Measurements from ENCODE around the gene MUC5AC.
"Not testable (repeated sequence)": the region's sequence is repeated elsewhere in the genome, so short reads cannot be mapped to it uniquely, and the experiment has no call there.

Gene MUC5AC

DNA sequence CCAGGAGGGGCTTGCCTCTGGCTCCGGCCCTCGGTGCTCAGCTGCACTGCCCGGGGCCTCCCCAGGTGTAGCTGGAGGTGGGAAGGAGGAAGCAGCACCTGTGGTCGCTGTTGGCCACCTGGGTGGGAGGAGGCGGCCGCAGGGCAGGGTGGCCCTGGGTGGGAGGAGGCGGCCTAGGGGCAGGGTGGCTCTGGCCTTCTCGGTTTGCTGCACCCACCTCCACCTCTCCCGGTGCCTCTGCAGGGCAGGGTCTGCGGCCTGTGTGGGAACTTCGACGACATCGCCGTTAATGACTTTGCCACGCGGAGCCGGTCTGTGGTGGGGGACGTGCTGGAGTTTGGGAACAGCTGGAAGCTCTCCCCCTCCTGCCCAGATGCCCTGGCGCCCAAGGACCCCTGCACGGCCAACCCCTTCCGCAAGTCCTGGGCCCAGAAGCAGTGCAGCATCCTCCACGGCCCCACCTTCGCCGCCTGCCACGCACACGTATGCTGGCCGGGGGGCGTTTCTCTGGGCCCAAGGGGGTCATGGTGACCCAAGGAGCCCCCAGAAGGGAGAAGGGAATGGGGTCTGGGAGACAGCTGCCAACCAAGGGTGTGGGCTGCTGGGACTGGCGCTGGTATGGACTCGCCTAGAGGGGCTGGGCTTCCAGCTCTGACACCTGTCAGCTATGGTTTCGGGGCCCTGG, 20.6 kb downstream of the MUC5AC start:
- DNase-seq: no peak

DNA sequence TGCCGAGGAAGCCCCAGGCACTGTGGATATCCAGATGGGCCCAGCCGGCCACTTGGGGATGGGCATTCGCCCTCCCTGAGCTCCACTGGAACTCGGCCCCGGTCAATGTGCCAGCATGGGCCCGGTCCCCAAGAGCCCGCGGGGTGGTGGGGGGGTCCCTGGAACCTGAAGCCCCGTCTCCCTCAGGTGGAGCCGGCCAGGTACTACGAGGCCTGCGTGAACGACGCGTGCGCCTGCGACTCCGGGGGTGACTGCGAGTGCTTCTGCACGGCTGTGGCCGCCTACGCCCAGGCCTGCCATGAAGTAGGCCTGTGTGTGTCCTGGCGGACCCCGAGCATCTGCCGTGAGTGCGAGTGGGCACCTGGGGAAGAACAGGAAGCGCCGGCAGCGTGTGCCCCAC, 21.2 kb downstream of the MUC5AC start:
- DNase-seq: no peak

DNA sequence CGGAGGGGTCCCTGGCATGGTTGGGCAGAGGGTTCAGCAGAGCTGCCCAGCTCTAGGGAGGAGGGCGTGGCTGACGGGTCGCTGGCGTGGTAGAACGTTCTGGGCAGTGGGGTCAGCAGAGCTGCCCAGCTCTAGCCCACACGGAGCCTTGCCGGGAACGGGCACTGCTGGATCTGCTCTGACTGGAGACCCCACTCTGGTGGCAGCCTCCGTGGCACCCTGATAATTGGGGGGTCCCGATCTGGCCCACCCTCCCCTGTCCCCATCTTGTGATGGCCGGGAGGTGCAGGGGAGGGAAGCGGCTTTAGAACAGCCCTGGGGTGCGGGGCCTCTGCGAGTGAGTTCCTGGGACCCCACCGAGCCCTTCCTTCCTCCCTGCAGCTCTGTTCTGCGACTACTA, 21.9 kb downstream of the MUC5AC start:
- no peak for DNase-seq

DNA sequence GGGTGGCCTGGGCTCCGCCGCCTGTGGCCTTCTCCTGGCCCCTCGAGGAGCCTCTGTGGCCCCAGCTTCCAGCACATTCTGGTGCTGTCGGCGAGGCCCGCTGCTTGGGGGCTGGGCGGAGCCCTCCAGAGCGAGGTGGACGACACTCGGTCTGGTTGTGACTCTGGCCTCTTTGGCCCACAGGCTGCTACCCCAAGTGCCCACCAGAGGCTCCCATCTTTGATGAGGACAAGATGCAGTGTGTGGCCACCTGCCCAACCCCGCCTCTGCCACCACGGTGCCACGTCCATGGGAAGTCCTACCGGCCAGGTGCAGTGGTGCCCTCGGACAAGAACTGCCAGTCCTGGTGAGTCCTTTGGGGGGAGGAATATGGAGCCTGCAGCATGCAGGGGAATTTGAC, 22.4 kb downstream of the MUC5AC start:
- no peak for DNase-seq

DNA sequence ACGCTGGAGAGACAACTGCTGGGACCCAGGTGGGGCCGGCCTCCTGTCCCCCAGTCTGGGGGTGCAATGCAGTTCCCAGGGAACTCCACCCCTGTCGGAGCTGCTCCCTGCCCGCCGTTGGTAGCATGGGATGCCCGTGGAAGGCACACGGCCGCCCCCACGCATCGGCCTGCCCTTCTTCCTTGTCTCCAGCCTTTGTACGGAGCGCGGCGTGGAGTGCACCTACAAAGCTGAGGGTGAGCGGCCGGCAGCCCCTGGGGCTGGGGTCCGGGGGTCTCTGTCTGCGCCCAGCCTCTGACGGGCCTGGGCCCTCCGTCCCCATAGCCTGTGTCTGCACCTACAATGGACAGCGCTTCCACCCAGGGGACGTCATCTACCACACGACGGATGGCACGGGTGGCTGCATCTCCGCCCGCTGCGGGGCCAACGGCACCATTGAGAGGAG, 23.2 kb downstream of the MUC5AC start:
- no peak for DNase-seq

DNA sequence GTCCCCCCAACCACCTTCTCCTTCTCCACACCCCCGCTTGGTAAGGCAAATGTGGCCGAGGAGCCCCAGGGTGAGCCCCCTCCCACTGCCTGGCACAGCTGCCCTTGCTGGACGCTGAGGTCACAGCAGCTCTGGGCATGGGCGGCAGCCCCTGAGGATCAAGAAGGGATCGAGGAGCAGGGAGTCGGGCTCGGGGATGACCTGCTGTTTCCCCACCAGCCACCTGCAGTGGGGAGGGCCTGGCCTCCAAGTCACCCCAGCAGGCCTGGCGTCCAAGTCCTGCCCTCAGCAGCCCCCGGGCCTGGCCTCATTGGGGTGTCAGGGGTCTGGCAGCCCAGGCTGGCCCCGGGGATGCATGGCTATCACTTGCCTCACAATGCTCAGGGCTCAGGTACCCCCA, 23.7 kb downstream of the MUC5AC start:
- DNase-seq: no peak

DNA sequence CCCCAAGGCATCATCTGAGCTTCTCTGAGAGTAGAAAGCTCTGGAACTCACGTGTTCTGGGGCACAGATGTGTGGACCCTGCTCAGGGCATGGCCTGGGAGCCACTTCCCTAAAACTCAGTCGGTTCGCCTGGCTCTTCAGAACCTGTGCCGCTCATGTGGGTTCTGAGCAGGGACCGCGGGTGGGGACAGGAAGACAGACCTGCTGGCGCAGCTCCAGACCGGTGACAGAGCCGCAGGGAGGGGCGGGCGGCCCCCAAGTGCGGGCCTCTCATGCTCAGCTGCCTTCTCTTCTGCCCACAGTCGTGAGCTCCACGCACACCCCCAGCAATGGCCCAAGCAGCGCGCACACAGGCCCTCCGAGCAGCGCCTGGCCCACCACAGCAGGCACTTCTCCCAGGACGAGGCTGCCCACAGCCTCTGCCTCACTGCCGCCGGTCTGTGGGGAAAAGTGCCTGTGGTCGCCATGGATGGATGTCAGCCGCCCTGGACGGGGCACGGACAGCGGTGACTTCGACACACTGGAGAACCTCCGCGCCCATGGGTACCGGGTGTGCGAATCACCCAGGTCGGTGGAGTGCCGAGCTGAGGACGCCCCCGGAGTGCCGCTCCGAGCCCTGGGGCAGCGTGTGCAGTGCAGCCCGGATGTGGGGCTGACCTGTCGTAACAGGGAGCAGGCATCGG, 24.2 kb downstream of the MUC5AC start:
- no peak for DNase-seq

DNA sequence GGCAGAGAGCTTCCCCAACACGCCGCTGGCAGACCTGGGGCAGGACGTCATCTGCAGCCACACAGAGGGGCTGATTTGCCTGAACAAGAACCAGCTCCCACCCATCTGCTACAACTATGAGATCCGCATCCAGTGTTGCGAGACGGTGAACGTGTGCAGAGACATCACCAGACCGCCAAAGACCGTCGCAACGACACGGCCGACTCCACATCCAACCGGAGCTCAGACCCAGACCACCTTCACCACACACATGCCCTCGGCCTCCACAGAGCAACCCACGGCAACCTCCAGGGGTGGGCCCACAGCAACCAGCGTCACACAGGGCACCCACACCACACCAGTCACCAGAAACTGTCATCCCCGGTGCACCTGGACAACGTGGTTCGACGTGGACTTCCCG, 26.4 kb downstream of the MUC5AC start:
- DNase-seq: not testable (repeated sequence)

DNA sequence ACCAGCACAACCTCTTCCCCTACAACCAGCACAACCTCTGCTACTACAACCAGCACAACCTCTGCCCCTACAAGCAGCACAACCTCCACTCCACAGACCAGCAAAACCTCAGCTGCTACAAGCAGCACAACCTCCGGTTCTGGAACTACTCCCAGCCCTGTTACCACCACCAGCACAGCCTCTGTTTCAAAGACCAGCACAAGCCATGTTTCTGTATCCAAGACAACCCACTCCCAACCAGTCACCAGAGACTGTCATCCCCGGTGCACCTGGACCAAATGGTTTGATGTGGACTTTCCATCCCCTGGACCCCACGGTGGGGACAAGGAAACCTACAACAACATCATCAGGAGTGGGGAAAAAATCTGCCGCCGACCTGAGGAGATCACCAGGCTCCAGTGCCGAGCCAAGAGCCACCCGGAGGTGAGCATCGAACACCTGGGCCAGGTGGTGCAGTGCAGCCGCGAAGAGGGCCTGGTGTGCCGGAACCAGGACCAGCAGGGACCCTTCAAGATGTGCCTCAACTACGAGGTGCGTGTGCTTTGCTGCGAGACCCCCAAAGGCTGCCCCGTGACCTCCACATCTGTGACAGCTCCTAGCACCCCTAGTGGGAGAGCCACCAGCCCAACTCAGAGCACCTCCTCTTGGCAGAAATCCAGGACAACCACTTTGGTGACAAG, 30.8 kb downstream of the MUC5AC start:
- DNase-seq: peak; percentile 7

DNA sequence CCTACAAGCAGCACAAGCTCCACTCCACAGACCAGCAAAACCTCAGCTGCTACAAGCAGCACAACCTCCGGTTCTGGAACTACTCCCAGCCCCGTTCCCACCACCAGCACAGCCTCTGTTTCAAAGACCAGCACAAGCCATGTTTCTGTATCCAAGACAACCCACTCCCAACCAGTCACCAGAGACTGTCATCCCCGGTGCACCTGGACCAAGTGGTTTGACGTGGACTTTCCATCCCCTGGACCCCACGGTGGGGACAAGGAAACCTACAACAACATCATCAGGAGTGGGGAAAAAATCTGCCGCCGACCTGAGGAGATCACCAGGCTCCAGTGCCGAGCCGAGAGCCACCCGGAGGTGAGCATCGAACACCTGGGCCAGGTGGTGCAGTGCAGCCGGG, 32.1 kb downstream of the MUC5AC start:
- not testable (repeated sequence) for DNase-seq

DNA sequence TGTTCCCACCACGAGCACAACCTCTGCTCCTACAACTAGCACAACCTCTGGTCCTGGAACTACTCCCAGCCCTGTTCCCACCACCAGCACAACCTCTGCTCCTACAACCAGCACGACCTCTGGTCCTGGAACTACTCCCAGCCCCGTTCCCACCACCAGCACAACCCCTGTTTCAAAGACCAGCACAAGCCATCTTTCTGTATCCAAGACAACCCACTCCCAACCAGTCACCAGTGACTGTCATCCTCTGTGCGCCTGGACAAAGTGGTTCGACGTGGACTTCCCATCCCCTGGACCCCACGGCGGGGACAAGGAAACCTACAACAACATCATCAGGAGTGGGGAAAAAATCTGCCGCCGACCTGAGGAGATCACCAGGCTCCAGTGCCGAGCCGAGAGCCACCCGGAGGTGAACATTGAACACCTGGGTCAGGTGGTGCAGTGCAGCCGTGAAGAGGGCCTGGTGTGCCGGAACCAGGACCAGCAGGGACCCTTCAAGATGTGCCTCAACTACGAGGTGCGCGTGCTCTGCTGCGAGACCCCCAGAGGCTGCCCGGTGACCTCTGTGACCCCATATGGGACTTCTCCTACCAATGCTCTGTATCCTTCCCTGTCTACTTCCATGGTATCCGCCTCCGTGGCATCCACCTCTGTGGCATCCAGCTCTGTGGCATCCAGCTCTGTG, 34.2 kb downstream of the MUC5AC start:
- not testable (repeated sequence) for DNase-seq

DNA sequence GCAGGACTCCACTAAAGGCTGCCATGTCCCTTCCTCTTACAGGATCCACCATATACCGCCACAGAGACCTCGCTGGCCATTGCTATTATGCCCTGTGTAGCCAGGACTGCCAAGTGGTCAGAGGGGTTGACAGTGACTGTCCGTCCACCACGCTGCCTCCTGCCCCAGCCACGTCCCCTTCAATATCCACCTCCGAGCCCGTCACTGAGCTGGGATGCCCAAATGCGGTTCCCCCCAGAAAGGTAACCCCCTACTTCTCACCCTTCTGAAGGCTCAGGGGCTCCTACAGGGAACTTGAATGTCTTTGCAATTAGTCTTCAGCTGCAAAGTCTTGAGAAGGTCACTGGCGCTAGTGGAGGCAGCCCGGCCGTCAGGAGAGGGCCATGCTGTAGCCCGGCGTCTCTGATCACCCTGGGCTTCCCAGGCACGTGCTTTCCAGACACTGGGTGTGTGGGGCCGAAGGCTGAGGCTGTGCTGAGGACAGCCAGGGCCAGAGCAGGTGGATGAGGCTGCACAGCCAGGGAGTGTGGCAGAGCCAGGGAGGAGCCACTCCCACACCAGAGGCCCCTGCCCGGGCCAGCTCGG, 35.1 kb downstream of the MUC5AC start:
- peak; percentile 35 for DNase-seq

DNA sequence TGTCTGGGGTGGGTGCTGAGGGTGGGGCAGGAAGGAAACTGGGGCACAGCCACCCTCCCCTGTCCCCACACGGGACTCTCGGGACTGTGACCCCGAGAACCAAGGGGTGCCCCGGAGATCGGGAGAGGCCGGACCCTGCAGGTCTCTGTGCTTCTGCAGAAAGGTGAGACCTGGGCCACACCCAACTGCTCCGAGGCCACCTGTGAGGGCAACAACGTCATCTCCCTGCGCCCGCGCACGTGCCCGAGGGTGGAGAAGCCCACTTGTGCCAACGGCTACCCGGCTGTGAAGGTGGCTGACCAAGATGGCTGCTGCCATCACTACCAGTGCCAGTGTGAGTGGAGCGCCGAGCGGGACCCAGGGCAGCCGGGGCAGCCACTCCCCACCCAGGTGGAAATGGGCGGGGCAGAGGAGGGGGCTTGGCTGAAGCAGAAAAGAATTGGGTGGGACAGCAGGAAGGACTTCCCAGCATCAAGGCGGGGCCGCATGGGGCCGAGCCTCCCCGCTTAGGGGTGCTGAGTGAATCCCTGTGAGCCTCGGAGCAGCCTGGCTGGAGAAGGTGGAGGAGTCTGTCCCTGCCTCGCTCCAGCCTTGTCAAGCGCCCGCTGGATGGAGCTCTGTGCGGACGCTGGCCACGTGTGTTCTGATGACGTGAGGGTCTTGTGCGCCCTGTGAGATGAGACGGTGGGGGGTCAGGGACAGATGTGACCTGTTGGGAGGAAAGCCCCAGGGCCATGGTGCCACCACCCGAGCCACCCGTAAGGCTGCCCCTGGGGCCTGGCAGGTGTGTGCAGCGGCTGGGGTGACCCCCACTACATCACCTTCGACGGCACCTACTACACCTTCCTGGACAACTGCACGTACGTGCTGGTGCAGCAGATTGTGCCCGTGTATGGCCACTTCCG, 35.8 kb downstream of the MUC5AC start:
- DNase-seq: peak; percentile 23

DNA sequence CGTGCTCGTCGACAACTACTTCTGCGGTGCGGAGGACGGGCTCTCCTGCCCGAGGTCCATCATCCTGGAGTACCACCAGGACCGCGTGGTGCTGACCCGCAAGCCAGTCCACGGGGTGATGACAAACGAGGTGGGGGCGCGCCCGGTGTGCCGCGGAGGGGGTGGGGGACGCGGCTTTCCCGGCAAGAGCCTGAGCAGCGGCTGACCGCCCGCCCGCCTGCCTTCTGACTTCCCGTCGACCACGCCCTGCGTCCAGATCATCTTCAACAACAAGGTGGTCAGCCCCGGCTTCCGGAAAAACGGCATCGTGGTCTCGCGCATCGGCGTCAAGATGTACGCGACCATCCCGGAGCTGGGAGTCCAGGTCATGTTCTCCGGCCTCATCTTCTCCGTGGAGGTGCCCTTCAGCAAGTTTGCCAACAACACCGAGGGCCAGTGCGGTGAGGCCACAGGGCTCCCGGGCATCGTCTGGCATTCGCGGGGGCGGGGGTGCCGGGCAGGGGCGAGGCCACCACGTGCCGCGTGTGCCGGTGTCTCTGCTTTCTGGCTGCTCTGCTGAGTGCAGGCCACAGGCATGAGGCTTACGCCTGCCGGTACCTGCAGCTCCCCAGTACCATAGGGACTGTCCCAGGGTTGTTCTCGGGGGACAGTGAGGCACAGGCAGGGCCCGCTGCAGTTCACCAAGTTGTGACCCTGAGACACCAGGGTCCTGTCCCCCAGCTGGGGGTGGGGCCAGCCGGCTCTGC, 36.7 kb downstream of the MUC5AC start:
- peak; percentile 34 for DNase-seq

DNA sequence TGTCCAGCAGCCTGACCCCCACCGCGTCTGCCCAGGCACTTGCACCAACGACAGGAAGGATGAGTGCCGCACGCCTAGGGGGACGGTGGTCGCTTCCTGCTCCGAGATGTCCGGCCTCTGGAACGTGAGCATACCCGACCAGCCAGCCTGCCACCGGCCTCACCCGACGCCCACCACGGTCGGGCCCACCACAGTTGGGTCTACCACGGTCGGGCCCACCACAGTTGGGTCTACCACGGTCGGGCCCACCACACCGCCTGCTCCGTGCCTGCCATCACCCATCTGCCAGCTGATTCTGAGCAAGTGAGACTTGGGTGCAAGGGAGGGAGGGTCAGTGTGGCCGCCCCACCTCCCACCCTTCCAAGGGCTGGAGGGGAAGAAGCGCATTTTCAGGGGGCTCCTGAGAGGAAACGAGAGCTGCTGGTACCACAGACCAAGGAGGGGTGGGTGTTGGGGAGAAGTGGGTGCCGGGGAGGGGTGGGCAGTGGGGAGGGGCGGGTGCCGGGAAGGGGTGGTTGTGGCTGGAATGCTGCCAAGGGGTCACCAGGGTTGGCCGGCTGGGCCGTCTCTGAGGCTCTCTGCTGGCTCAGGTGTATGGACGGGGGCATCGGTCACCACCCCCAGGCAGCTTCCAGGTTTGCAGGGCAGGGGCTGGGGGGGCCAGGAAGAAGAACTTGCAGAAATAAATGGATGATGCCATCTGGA, 37.4 kb downstream of the MUC5AC start:
- peak; percentile 13 for DNase-seq

DNA sequence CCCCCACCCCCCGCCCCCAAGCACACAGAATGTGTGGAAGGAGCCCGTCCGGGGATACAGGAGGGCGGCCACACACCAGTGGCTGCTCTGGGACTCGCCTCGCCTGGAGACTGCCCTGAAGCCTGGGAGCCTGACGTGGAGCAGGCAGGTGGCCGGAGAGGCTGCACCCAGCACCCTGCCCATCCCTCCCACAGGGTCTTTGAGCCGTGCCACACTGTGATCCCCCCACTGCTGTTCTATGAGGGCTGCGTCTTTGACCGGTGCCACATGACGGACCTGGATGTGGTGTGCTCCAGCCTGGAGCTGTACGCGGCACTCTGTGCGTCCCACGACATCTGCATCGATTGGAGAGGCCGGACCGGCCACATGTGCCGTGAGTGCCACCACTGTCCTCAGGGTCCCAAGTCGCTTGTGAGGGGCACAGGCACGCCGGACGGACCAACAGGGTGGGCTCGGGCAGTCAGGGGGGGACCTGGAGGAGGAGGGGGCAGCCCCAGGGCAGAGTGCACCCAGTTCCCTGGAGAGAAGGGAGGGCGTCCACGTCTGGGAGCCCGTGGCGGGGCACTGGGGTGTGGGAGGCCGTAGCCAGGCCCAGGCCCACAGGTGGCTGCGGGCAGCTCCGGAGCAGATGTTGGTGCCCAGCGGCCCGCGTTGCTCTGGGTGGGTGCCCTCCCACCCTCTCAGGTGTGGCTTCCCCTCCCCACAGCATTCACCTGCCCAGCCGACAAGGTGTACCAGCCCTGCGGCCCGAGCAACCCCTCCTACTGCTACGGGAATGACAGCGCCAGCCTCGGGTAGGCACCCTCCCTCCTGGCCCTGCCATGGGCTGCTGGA, 38.1 kb downstream of the MUC5AC start:
- DNase-seq: peak; percentile 32

DNA sequence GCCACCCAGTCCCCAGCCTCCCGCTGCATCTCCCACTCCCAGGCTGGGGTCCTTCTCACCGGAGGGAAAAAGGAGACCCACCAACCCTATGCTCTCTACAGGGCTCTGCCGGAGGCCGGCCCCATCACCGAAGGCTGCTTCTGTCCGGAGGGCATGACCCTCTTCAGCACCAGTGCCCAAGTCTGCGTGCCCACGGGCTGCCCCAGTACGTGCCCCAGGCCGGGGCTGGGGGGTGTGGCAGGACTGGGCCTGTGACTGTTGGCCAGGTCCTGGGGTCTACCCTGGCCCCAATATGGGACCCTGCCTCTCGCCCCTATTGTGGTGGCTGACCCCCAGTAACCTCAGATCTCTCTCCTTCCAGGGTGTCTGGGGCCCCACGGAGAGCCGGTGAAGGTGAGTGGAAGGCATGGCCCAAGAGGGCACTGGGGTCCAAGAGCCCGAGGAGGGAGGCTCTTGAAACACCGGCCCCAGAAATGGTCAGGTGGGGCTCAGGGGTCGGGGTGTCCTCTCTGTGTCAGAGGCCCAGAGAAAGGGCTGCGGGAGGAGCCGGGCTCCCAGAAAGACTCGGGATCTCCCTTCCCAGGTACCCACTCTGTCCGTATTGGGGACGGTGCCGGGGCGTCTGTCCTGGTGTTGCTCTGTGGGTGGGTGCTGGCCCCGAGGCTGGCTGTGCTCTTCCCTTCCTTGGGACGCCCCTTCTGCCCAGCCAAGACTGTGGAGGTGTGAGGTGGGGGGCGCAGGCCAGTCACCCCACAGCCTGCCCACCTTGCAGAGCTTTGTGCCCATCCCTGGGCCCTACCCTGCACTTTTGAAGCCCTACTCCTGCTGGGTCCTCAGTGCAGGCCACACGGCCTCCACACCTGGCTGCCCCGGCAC, 39.0 kb downstream of the MUC5AC start:
- peak; percentile 39 for DNase-seq

DNA sequence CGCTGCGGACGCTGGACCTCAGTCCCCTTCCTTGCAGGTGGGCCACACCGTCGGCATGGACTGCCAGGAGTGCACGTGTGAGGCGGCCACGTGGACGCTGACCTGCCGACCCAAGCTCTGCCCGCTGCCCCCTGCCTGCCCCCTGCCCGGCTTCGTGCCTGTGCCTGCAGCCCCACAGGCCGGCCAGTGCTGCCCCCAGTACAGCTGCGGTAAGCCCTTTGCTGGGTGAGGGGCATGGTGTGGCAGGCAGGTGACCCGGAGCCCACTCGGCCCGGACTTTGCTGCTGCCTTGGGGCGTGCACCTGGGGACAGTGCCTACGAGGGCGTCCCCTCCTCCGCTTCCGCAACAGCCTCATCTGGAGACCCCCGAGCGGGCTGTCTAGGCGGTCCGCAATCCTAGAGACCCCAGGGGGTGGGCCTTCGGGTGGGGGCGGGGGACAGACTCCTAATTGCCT, 39.7 kb downstream of the MUC5AC start:
- DNase-seq: peak; percentile 25

Measured in right forelimb (tissue), 1 donor.